CD14-positive monocyte (primary cell): ENCODE results near the gene L3MBTL3. TPM values are rescaled to one million over a fixed set of nuclear protein-coding genes. Genes with fewer than 3 reads are reported as not detected.

Experiments used
- DNase-seq, 3 donors: peaks; one replicate each; pipeline ENCODE4 v3.0.0-alpha.2; 2011 to 2022
- H2AFZ ChIP-seq: 2 replicates; pipeline ENCODE4 v1.6.0; 2012; ENCODE audit warnings: mild to moderate bottlenecking, low read depth, low read length, inconsistent platforms; ENCODE audit not compliant: insufficient read depth, poor library complexity, severe bottlenecking
- H3K27ac ChIP-seq, 2 donors: 1 replicate in 1 of 2; 2 replicates in 1 of 2; pipeline ENCODE4 v1.5.1; 2012 to 2013; ENCODE audit warnings: low read length in 2 of 2, control low read depth in 1 of 2, inconsistent platforms in 1 of 2, low read depth in 1 of 2, mild to moderate bottlenecking in 1 of 2
- H3K27me3 ChIP-seq, 2 donors: one replicate each; pipeline versions ENCODE4 v1.6.0 to v1.6.1; 2011 to 2013; ENCODE audit warnings: low read length in 2 of 2; ENCODE audit not compliant: control insufficient read depth in 2 of 2, insufficient read depth in 2 of 2
- H3K36me3 ChIP-seq, 2 donors: replicated peaks in 1 of 2; 1 replicate in 1 of 2; 2 replicates in 1 of 2; pipeline versions ENCODE4 v1.5.1 to v1.6.1; 2012 to 2013; ENCODE audit warnings: low read length in 2 of 2, control low read depth in 1 of 2, inconsistent platforms in 1 of 2, mild to moderate bottlenecking in 1 of 2; ENCODE audit not compliant: insufficient read depth in 2 of 2, control insufficient read depth in 1 of 2
- H3K4me1 ChIP-seq, 2 donors: 1 replicate in 1 of 2; 2 replicates in 1 of 2; pipeline versions ENCODE4 v1.5.1 to v1.6.1; 2012 to 2013; ENCODE audit warnings: low read length in 2 of 2, control low read depth in 1 of 2, inconsistent platforms in 1 of 2, mild to moderate bottlenecking in 1 of 2, moderate library complexity in 1 of 2; ENCODE audit not compliant: insufficient read depth in 2 of 2, control insufficient read depth in 1 of 2
- H3K4me2 ChIP-seq: replicated peaks from 2 replicates; pipeline ENCODE3; 2012; ENCODE audit warnings: low read length, moderate library complexity, mild to moderate bottlenecking; ENCODE audit not compliant: poor library complexity, severe bottlenecking; ENCODE audit errors: extremely low read depth
- H3K4me3 ChIP-seq, 3 experiments: fragments of 200-600 bp in 1 of 3; sonication (generic) in 1 of 3; replicated peaks in 1 of 3; 1 replicate in 2 of 3; 2 replicates in 1 of 3; pipeline ENCODE4 v1.5.1; 2011 to 2013; ENCODE audit warnings: low read length in 3 of 3, mild to moderate bottlenecking in 3 of 3, control low read depth in 2 of 3, low read depth in 2 of 3, inconsistent platforms in 1 of 3, moderate library complexity in 1 of 3
- H3K79me2 ChIP-seq: 2 replicates; pipeline ENCODE4 v1.6.0; 2012; ENCODE audit warnings: mild to moderate bottlenecking, control low read depth, inconsistent platforms, low read length, moderate library complexity; ENCODE audit not compliant: insufficient read depth
- H3K9ac ChIP-seq: 2 replicates; pipeline ENCODE4 v1.6.0; 2017; ENCODE audit warnings: low read length, mild to moderate bottlenecking; ENCODE audit not compliant: insufficient read depth, poor library complexity, severe bottlenecking
- H3K9me3 ChIP-seq, 2 donors: replicated peaks in 1 of 2; 1 replicate in 1 of 2; 2 replicates in 1 of 2; pipeline versions ENCODE4 v1.5.1 to v1.6.1; 2012 to 2013; ENCODE audit warnings: low read length in 2 of 2, control low read depth in 1 of 2; ENCODE audit not compliant: control insufficient read depth in 1 of 2, insufficient read depth in 1 of 2
- H4K20me1 ChIP-seq: 2 replicates; pipeline ENCODE4 v1.6.0; 2012; ENCODE audit warnings: mild to moderate bottlenecking, low read length, control low read depth, moderate library complexity; ENCODE audit not compliant: insufficient read depth
- H3K27ac Mint-ChIP-seq, 7 donors: one replicate each; pipeline ENCODE4 v1.8.0; 2020; ENCODE audit warnings: mild to moderate bottlenecking in 7 of 7, mixed read lengths in 7 of 7, moderate library complexity in 6 of 7, inconsistent platforms in 2 of 7
- H3K27me3 Mint-ChIP-seq, 3 donors: one replicate each; pipeline ENCODE4 v1.8.0; 2021 to 2022; ENCODE audit warnings: low read depth in 3 of 3, mild to moderate bottlenecking in 3 of 3, mixed read lengths in 3 of 3, moderate library complexity in 3 of 3, inconsistent platforms in 1 of 3
- H3K36me3 Mint-ChIP-seq, 2 donors: one replicate each; pipeline ENCODE4 v1.8.0; 2020; ENCODE audit warnings: mixed read lengths in 2 of 2, inconsistent platforms in 1 of 2, mild to moderate bottlenecking in 1 of 2
- H3K4me1 Mint-ChIP-seq: one replicate; pipeline ENCODE4 v1.8.0; 2020; ENCODE audit warnings: mild to moderate bottlenecking, mixed read lengths
- H3K4me3 Mint-ChIP-seq, 2 donors: one replicate each; pipeline ENCODE4 v1.8.0; 2020; ENCODE audit warnings: mild to moderate bottlenecking in 2 of 2, mixed read lengths in 2 of 2, moderate library complexity in 1 of 2
- H3K9me3 Mint-ChIP-seq, 7 donors: one replicate each; pipeline ENCODE4 v1.8.0; 2020 to 2022; ENCODE audit warnings: mixed read lengths in 7 of 7, mild to moderate bottlenecking in 6 of 7, moderate library complexity in 6 of 7, inconsistent platforms in 2 of 7
- WGBS: methylation state at CpG from one replicate; pipeline ENCODE4 v1.1.5; 2013; ENCODE audit warnings: missing lambda C conversion rate; ENCODE audit not compliant: insufficient coverage; 5-methylcytosine and 5-hydroxymethylcytosine counted together
- intact Hi-C, 2 donors: fragments of 100-400 bp; cut with micrococcal nuclease; formaldehyde crosslinking; loops; one replicate each; pipeline versions ENCODE4 v1.15.0 to v1.15.1; 2023
- polyA plus RNA-seq, 3 donors: library from polyadenylated mRNA; depleted of rRNA in 1 of 3; unstranded in 2 of 3; stranded (reverse) in 1 of 3; fragments of 300-500 nt in 2 of 3; fragments of >200 nt in 1 of 3; fragmentation: Illumina TruSeq in 2 of 3; gene quantifications; 1 replicate in 2 of 3; 2 replicates in 1 of 3; pipeline ENCODE4 v1.2.3, GENCODE V29; 2012 to 2021
- TF ChIP-seq, protein P1 (sequence below): fragments of 200-600 bp; IDR thresholded peaks from one replicate; pipeline ENCODE4 v1.8.0; 2022; ENCODE audit warnings: antibody characterized with exemption, mild to moderate bottlenecking

L3MBTL3 gene
- polyA plus RNA-seq, 3 donors, result 2.1 to 8.0 (median 3.7) TPM

DNA sequence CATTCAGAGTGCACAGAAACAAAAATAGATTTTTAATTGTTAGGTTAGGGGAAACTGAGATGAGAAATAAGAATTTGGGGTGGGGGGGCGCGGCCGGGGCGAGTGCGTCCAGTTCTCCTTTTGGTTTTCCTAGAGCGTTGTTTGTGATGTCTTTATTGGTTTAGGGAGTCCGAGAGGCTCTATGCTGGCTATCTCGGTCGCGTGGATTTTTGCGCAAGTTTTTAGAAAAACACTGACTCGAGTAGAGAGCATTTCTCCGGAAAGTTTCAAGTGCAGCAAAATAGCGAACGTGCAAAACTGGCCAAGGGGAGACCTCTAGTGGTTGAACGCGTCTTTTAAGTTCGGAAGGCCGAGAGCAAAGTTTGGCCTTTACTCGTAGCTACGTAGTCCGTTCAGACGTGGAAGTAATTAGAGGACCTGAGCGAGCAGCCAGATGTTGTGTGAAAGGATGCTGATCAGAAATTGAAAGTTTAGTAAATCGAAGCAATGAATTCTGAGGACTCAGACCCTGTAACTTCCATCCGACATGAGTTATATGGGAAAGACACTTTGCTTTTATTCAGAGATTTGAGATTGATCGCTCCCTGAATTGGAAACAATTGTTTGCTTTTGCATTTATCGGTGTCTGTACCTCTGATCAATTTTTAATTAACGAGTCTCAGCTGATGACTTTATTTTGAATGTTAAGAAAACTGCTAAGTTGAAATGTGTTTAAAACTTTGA lies 2.7 kb downstream of the L3MBTL3 start:
- H3K36me3 Mint-ChIP-seq, result peaks cover 25 to 28% of the 10 kb centered on the region in 2 donors
- peaks cover 11% of the 10 kb centered on the region for H4K20me1 ChIP-seq
- peak overlapping the region; percentile 81 for H2AFZ ChIP-seq
- peak overlapping the region; percentile 80 to 91 (median 89) for H3K4me3 ChIP-seq
- H3K9me3 ChIP-seq, result no peaks in the 10 kb centered on the region
- H3K27me3 ChIP-seq, result no peaks in the 10 kb centered on the region
- H3K4me1 Mint-ChIP-seq, result peaks cover 8% of the 10 kb centered on the region
- TF ChIP-seq, protein P1, sequence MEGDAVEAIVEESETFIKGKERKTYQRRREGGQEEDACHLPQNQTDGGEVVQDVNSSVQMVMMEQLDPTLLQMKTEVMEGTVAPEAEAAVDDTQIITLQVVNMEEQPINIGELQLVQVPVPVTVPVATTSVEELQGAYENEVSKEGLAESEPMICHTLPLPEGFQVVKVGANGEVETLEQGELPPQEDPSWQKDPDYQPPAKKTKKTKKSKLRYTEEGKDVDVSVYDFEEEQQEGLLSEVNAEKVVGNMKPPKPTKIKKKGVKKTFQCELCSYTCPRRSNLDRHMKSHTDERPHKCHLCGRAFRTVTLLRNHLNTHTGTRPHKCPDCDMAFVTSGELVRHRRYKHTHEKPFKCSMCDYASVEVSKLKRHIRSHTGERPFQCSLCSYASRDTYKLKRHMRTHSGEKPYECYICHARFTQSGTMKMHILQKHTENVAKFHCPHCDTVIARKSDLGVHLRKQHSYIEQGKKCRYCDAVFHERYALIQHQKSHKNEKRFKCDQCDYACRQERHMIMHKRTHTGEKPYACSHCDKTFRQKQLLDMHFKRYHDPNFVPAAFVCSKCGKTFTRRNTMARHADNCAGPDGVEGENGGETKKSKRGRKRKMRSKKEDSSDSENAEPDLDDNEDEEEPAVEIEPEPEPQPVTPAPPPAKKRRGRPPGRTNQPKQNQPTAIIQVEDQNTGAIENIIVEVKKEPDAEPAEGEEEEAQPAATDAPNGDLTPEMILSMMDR, result peak; percentile 77
- H3K9me3 Mint-ChIP-seq, result peaks cover 0 to 2% (median 0%) of the 10 kb centered on the region in 7 donors
- 9% methylated on average over 29 of the region's 29 CpGs for WGBS
- peaks cover 8 to 16% of the 10 kb centered on the region in 2 donors for H3K36me3 ChIP-seq
- H3K79me2 ChIP-seq, result peaks cover 8% of the 10 kb centered on the region
- peak overlapping the region; percentile 90 to 92 for H3K4me3 Mint-ChIP-seq
- peak overlapping the region; percentile 74 for H3K9ac ChIP-seq
- intact Hi-C loops, result loop anchor here (5.0 to 10.0 kb wide), 3 partner anchors 129 to 424 kb away; no protein-coding TSS in a partner anchor
- H3K27ac Mint-ChIP-seq, result peak overlapping the region; percentile 76 to 91 (median 87)
- peaks cover 7 to 11% of the 10 kb centered on the region in 2 donors for H3K4me1 ChIP-seq
- peak overlapping the region; percentile 74 to 90 for H3K27ac ChIP-seq
- H3K4me2 ChIP-seq, result peak overlapping the region; percentile 95
- H3K27me3 Mint-ChIP-seq, result peaks cover 0 to 2% (median 0%) of the 10 kb centered on the region in 3 donors
- peak; percentile 80 to 84 (median 84) for DNase-seq

DNA sequence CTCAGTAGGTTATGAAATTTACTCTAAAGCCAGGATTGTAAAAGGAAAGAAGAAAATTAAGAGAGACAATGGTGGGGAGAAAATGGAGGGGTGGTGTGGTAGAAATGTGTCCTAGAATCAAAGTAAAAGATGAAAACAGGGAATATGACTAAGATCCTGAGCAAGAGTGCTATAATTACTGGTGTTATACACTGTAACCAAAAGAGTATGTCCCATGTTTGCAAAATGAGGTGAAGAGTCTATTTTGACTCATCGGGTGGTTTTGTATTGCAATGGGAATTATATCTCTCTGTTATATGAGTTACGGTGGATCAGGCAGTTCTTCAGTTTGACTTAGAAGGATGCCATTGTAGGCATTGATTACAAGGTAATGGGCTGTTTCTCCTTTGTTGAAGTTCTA lies 8.5 kb downstream of the L3MBTL3 start:
- TF ChIP-seq, protein P1, result no peak
- no peak overlapping the region for H3K27ac Mint-ChIP-seq
- no peak overlapping the region for H2AFZ ChIP-seq
- H3K27ac ChIP-seq, result no peak overlapping the region
- no peaks in the 10 kb centered on the region for H3K27me3 ChIP-seq
- peaks cover 22% of the 10 kb centered on the region for H4K20me1 ChIP-seq
- no peak for DNase-seq
- H3K4me1 ChIP-seq, result no peaks in the 10 kb centered on the region
- no peaks in the 10 kb centered on the region for H3K27me3 Mint-ChIP-seq
- H3K4me3 Mint-ChIP-seq, result no peak overlapping the region
- H3K4me2 ChIP-seq, result no peak overlapping the region
- H3K4me3 ChIP-seq, result no peak overlapping the region
- intact Hi-C loops, result loop anchor here in 1 of 2 donors (10.0 kb wide), 1 partner anchor 252 kb away; no protein-coding TSS in a partner anchor
- no peak overlapping the region for H3K9ac ChIP-seq
- no peaks in the 10 kb centered on the region for H3K9me3 Mint-ChIP-seq
- H3K79me2 ChIP-seq, result peaks cover 13% of the 10 kb centered on the region
- peaks cover 8 to 22% of the 10 kb centered on the region in 2 donors for H3K36me3 ChIP-seq
- H3K9me3 ChIP-seq, result no peaks in the 10 kb centered on the region
- H3K4me1 Mint-ChIP-seq, result peaks cover 7% of the 10 kb centered on the region
- peaks cover 36 to 37% of the 10 kb centered on the region in 2 donors for H3K36me3 Mint-ChIP-seq
- WGBS, result 61% methylated on average over 2 of the region's 2 CpGs
